CD4-positive, alpha-beta T cell treated with Interleukin-21 for 1 hour (primary cell): ENCODE measurements around the gene TTC28.
"Not testable (repeated sequence)": the region's sequence is repeated elsewhere in the genome, so short reads cannot be mapped to it uniquely, and the experiment has no call there.

Experiments
- DNase-seq: peaks from one replicate; pipeline ENCODE4 v3.0.0-alpha.2; 2020

The TTC28 gene

GRCh38 chr22:28600546-28601143 lies 79.0 kb downstream of the TTC28 start:
- peak; percentile 67 for DNase-seq

GRCh38 chr22:28599693-28600092 lies 79.9 kb downstream of the TTC28 start:
- DNase-seq: no peak

DNA sequence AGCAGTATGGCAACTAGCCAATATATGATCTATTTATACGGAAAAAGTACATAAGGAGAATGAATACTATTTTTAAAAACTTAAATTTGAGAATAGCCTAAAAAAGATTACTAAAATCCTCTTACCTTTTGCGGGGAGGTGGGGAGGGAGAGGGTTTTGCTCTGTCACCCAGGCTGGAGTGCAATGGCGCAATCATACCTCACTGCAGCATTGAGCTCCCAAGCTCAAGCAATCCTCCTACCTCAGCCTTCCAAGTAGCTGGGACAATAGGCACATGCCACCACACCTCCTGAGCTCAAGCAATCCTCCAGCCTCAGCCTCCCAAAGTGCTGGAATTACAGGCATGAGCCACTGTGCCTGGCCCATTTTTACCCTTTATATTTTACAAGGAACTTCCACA lies 82.0 kb downstream of the TTC28 start:
- no peak for DNase-seq

GRCh38 chr22:28594797-28595462 lies 84.7 kb downstream of the TTC28 start:
- peak; percentile 44 for DNase-seq

- DNase-seq: no peak
These were observed 85.4 kb downstream of the TTC28 start for GRCh38 chr22:28594076-28594796.

DNA sequence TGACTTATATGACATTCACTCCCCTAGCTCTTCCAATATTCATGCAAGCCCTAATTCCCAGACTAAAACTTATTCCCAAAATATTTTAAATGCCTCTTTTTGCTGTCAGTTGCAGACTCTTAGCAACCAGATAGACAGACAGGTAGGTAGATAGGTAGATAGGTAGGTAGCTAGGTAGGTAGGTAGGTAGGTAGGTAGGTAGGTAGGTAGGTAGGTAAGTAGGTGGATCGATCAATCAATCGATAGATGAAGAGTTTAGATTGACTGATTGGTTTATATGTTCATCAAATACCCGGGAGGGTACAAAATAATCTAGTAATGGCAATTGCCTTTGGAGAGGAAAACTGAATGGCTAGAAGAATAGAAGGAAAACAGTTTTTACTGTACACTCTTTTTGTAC lies 86.3 kb downstream of the TTC28 start:
- DNase-seq: no peak

DNA sequence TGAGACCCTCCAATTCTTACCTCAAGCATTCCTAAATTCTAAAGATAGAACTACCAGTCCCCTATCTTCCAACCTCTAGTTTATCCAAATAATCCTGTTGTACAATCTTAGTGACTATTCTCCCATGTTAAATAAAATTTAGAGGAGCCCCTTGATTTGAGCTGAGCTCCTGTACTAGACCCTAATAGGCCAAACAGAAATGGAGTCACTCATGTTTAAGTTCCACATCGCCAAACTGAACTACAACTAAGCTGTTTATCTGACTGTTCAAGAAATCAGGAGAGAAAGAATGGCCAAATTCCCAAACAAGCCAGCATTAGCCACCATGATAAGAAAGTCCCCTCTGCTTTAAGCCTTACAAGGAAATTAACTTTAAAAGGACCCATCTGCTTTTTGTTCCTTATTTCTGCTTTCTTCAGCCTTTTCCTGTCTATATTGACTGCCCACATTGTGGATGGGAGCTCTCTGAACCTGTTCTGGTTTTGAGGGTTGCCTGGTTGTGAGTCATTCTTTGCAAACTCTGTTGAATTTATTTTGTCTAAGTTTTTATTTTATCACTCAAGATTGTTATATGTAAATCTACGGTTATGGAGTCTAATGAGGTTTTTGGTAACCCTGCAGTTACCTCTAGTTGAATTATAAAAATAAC lies 90.4 kb downstream of the TTC28 start:
- no peak for DNase-seq

DNA sequence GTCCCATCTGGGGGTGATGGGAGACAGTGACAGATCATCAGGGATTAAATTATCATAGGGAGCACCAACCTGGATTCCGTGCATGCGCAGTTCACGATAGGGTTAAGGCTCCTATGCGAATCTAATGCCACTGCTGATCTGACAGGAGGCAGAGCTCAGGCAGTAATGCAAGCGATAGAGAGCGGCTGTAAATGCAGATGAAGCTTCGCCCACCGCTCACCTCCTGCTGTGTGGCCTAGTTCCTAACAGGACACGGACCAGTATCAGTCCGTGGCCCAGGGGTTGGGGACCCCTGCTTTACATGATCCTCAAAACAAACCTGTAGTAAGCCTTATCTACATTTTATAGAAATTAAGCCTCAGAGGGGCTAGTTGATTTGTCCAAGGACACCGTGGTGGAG lies 94.3 kb downstream of the TTC28 start:
- no peak for DNase-seq

GRCh38 chr22:28582806-28583205 lies 96.8 kb downstream of the TTC28 start:
- DNase-seq: no peak

- no peak for DNase-seq
These were observed 98.6 kb downstream of the TTC28 start for GRCh38 chr22:28581016-28581415.

DNA sequence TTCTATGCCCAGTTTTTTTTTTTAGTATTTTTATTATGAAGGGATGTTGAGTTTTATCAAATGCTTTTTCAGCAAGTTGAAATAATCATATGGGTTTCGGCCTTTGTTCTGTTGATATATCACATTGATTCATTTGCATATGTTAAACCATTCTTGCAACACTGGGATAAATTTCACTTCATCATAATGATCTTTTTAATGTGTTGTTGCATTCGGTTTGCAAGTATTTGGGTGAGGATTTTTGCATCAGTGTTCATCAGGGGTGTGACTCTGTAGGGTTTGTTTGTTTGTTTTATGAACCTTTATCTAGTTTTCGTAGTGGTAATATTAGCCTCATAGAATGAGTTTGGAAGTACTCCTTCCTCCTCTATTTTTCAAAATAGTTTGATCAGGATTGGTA lies 103.5 kb downstream of the TTC28 start:
- no peak for DNase-seq

- no peak for DNase-seq
These were observed 105.4 kb downstream of the TTC28 start for GRCh38 chr22:28574159-28574788.

DNA sequence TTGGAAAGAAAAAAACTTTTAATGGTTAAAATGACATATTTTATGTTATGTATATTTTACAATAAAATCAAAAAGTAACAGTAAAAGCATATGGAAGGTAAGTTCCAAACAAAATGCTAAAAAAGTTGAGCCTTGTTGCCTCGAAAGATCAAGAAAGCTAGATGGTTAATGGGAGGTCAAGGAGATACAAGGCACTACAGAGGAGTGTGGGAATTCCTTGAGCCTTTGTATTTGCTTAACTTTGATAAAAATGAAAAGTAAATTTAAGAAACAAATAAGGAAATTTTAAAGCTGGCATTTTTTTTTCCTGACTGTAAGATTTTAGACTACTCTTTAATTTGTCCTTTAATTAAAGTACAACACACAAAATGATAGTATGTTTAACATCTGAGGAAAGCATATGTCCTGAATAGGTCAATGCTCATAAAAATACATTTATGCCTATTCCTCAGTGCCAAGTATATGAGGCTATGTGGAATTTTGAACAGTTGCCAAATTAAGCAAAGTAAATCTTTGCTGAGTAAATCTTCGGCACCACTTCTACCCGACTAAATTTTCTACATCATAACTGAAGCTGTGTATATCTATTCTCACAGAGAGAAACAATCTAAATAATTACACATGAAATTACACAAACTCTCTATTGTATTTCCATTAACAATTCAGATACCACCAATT lies 108.8 kb downstream of the TTC28 start:
- DNase-seq: no peak

- not testable (repeated sequence) for DNase-seq
These were observed 110.7 kb downstream of the TTC28 start for GRCh38 chr22:28568974-28569373.

GRCh38 chr22:28568099-28568498 lies 111.5 kb downstream of the TTC28 start:
- DNase-seq: no peak

- DNase-seq: not testable (repeated sequence)
These were observed 112.6 kb downstream of the TTC28 start for GRCh38 chr22:28566920-28567499.

GRCh38 chr22:28563636-28564035 lies 116.0 kb downstream of the TTC28 start:
- no peak for DNase-seq

DNA sequence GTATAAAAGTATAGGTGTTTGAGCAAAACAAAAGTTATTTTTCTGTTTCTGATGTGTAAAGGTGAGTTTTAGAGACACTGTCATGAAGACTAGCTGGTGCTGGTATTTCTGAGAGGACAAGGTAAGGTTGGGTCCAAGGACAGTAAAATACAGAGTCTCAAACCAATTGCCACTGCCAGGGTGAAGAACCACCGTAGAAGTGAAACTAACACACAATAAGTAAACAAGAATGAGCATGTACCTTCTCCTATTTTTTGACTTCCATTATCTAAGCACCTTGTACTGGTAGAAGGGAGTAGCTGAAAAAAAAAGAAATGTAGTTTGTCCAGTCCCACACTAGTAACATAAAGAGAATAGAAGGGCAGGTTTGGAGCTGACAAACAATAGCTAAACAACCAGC lies 117.3 kb downstream of the TTC28 start:
- no peak for DNase-seq

DNA sequence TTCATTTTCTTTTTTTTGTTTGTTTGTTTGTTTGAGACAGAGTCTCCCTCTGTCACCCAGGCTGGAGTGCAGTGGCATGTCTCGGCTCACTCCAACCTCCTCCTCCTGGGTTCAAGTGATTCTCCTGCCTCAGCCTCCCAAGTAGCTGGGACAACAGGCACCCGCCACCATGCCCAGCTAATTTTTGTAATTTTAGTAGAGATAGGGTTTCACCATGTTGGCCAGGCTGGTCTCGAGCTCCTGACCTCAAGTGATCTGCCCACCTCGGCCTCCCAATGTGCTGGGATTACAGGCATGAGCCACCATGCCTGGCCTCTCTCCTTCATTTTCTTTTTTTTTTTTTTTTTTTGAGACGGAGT lies 118.9 kb downstream of the TTC28 start:
- DNase-seq: not testable (repeated sequence)

DNA sequence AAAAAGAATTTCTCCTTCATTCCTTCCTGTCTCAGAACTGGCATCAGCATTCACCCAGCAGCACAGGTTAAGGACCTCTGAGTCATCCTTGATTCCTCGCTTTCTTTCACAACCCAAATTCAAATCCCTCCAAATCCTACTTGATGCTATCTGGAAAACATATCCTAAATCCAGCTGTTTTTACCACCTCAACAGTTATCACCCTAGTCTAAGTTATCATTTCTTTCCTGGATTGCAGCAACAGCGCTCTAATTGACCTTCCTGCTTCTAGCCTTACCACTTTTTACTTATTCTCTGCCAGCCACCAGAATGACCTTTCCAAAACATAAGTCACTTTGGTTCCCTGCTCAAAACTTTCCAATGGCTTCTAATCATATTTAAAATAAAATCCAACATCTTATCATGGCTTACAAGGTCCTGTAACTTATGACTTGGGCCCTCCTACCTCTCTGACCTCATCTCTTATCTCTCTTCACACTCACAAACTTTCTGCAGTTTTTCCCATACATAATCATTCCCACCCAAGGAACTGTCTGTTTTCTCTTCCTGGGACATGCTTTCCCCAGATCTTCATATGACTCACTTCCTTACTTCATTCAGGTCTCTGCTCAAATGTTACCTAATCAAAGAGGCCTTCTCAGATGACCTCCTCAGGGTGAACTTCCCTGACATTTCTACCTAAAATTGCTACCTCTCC lies 119.4 kb downstream of the TTC28 start:
- no peak for DNase-seq

DNA sequence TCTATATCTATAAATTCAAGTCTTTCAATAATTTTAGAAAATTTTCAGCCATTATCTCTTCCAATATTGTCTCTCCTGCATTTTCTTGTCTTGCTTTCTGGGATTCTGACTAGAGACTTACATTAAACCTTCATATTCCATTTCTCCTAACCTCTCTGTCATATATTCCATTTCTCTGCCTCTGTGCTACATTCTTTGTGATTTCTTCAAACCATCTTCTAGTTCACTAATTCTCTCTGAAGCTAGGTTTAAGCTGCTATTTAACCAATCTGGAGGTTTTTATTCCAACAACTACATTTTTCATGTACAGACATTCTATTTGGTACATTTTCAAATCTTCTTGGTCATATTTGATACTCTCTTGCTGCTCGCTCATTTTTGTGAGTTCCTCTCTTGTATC lies 122.5 kb downstream of the TTC28 start:
- DNase-seq: no peak
